ENCODE data around the gene TMEM250. TPM values are rescaled to one million over a fixed set of nuclear protein-coding genes. Genes with fewer than 3 reads are reported as not detected.
"Not testable (repeated sequence)": the region's sequence is repeated elsewhere in the genome, so short reads cannot be mapped to it uniquely, and the experiment has no call there.

Gene TMEM250
- 10 to 100 TPM; 10.2 to 21.0 (median 12.6) TPM for polyA plus RNA-seq (ENCODE audit: insufficient read depth in 1 of 5, insufficient read length in 5 of 5, low replicate concordance in 1 of 5)
- long read RNA-seq, donor 1, transcript TMEM250-201 (2 exons, 2,823 nt) = major isoform, 15 of 26 reads
- long read RNA-seq, donor 1, partial matches to known transcripts = 10 of 26 reads
- long read RNA-seq, donor 1, other reads (novel, unspliced or antisense) = 0 of 26 reads
- long read RNA-seq, donor 2, partial matches to known transcripts = 8 of 12 reads
- long read RNA-seq, donor 2, other reads (novel, unspliced or antisense) = 0 of 12 reads
- long read RNA-seq, donor 3, partial matches to known transcripts = 0 of 3 reads
- long read RNA-seq, donor 3, other reads (novel, unspliced or antisense) = 0 of 3 reads
- long read RNA-seq, donor 4, transcript TMEM250-201 (2 exons, 2,823 nt) = major isoform, 5 of 5 reads
- long read RNA-seq, donor 4, partial matches to known transcripts = 0 of 5 reads
- long read RNA-seq, donor 4, other reads (novel, unspliced or antisense) = 0 of 5 reads
- long read RNA-seq, donor 5, transcript TMEM250-201 (2 exons, 2,823 nt) = major isoform, 9 of 10 reads
- long read RNA-seq, donor 5, partial matches to known transcripts = 0 of 10 reads
- long read RNA-seq, donor 5, other reads (novel, unspliced or antisense) = 0 of 10 reads
- long read RNA-seq, donor 6, transcript TMEM250-201 (2 exons, 2,823 nt) = major isoform, 9 of 9 reads
- long read RNA-seq, donor 6, partial matches to known transcripts = 0 of 9 reads
- long read RNA-seq, donor 6, other reads (novel, unspliced or antisense) = 0 of 9 reads
- long read RNA-seq, donor 7, transcript TMEM250-201 (2 exons, 2,823 nt) = major isoform, 8 of 8 reads
- long read RNA-seq, donor 7, partial matches to known transcripts = 0 of 8 reads
- long read RNA-seq, donor 7, other reads (novel, unspliced or antisense) = 0 of 8 reads
- long read RNA-seq, donor 8, partial matches to known transcripts = 0 of 2 reads
- long read RNA-seq, donor 8, other reads (novel, unspliced or antisense) = 0 of 2 reads

DNA sequence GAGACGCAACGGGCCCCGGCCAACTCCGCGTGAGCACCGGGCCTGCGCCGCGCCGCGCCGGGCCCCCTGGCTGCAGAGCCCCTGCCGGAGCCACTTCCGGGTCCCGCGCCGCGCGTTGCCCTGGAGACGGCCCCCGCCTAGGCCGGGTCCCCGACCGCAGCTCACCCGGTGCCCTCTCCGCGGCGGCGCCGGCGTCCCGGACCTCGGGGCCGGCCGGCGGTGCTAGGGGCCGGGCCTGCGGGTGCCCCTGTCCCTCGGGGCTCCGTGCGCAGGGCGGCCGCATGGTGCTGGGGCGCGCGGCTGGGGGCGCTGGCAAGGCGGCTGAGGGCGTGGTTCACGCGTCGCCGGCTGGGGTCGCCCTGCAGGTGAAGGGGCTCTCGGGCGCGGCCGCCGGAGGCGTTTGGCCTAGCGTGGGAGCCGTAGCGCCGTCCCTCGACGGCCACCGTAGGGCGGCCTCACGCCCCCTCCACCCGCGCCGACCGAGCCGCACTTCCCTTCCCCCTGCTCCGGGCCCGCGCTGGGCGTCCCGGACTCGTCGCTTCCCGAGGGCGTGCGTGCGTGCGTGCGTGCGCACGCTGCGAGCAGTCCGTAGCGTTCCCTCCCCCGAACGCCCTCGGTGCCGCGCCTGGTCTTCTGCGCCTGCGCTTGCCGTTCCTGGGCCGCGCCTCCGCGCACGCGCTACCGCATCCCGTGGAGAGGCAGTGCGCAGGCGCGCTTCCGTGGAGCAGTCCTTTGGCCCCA is at the start of gene TMEM250:
Gene TMEM250, minus strand, starts transcription at position 556 of the 741 bp plus-strand sequence. CDS start 1,975 bp downstream, outside the sequence.
- peak; percentile 98 to 99 for DNase-seq

GRCh38 chr9:136163248-136163850 is 44.7 kb upstream of the TMEM250 start:
- DNase-seq = no peak

- DNase-seq = no peak
These were observed 42.4 kb upstream of the TMEM250 start for GRCh38 chr9:136160995-136161610.

- DNase-seq = no peak
These were observed 41.7 kb upstream of the TMEM250 start for GRCh38 chr9:136160381-136160841.

DNA sequence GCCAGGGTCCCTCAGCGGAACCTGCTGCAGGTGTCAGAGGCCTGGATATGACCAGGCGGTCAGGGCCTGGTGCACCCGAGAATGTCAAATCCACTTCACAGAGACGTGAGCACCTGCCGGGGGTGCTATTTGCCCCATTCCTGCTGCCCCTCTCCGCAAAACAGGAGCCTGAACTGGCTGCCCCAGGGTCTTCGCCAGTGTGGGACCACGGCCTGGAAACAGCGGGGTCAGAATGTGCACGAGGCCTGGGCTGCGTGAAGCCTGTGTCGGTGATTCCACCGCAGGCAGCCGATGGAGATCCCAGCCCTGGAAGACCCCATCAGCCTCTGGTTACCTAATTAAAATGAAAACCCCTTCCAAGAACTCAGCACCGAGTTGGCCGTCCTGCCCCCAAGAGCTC is 41.2 kb upstream of the TMEM250 start:
- DNase-seq = no peak

DNA sequence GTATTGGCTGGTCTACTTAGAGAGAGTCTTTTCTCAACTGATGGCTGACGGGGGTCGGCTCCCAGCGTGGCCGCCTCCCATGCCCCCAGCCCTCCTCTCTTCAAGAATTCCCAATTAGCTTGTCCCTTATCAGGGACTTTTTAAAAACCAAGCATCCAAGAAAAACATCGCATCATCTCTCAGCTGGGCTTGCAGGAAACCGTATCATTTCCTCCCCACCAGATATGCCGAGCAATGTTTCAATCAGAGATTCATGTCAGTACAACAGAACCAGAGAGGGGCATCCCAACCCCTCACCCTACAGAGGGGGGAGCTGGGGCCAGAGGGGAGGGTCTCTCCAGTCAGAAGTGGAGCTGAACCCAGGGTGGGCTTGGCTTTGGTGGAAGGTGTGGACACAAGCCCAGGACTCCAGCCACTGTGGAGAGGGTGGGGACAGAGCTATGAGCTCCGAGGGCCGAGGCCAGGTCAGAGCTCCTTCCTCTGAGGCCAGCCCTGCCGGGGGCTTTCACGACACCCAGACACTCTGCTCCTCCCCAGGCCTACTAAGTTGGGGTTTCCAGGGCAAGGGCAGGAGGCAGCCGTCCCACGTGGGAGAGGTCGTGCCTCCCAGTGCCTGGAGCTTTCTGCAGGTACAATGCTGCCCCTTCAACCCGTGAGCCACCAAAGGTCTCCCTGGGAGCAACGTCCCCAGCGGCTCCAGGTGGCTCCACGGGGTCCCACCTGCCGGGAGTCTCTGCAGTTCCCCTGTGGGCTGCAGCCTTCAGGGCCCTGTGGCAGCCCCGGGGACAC is 39.0 kb upstream of the TMEM250 start:
- no peak for DNase-seq

DNA sequence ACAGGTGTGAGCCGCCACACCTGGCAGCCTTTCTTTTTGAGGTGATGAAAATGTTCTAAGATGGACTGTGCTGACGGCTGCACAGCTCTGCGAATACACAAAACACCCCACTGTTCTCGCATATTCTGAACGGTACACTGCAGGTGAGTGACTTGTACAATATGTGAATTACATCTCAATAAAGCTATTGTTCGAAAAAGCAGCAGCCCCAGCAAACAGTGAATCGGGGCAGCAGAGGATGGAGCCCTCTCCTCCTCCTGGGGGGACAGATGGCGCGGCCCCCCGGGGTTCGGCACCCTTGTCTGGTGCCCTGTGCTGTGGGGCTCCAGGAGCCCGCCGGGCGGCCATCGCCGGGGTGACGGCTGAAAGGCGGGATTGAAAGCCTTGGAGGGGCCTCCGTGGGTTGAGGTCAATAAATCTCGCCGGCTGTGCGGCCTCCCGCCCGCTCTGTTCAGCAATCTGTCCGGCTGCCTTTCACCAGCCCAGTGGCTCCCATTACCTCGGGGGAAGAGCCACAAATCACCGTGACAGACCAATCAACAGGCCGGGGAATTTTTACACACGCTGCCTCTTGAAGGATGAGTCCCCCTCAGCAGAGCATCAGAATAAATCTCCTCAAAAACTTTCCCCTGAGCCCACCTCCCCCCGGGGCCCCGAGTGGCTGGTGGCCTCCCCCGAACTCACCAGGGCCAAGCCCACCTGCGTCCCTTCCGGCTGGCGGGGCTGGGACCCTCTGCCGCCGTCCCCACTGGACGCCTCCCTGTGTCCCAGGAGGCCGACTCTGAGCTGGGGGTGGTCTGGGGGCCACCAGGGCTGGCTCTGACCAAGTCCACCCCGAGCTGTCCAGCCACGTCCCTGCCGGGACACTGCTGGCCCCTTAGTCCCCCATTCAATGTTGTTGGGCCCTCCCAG is 37.8 kb upstream of the TMEM250 start:
- DNase-seq = no peak

DNA sequence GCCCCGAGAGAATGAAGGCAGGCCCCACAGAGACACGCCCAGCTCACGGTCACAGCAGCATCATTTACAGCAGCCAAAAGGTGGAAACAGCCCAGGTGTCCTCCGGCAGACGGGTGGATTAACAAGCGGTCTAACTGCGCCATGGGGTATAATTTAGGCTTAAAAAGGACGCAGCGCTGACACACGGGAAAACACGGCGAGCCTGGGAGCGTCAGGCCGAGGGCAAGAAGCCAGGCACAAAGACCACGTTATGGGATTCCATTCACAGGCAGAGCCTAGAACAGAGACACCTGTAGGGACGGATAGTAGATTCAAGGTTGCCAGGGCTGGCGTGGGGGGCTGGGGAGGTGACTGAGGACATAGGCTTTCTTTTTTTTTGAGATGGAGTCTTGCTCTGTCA is 36.9 kb upstream of the TMEM250 start:
- DNase-seq = no peak

- no peak for DNase-seq
These were observed 36.3 kb upstream of the TMEM250 start for GRCh38 chr9:136154943-136155342.

DNA sequence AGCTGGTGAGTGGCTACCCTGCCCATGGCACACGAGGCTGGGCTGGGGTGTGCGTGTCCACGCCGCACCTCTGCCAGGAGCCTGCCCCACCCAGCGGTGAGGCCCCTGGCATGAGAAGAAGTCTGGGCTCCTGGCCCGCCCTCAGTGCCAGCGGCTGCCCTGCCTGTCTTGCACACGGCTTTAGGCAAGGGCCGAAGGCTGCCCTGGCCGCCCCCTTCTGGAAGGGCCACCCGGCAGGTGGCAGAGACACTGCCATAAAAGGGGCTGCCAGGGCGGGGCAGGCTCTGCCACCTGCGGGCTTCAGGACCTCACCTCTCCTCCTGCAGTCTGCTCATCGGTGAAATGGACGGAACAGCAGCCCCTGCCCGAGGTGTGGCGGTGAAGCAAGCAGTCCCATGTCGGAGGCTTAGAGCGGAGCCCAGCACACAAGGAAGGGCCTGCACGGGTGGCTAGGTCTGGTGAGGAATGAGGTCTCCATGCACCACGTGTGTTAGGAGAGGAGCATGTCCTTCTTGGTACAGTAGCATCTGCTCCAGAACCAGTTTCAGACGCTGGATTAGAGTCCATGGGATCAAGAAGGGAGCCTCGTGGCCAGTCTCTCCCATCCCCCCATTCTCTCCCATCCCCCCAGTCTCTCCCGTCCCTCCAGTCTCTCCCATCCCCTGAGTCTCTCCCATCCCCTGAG is 34.8 kb upstream of the TMEM250 start:
- no peak for DNase-seq

DNA sequence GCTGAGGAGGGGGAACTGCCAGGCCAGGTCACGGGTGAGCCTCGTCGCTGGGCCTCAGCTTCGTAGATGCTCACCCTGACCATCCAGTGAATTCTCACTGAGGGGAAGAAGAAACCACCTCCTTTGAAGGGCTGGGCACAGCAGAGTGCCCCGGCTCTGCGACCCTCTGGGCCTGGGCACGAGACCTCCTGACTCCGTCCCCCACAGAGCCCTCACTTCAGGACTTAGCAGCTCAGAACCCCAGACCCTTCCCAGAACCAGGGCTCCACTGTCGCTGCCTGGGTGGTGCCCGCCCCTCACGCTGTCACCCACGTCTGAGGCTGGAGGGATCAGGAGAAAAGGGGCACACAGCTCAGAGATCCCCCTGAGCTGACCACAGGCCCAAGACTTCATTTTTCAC is 34.3 kb upstream of the TMEM250 start:
- no peak for DNase-seq

DNA sequence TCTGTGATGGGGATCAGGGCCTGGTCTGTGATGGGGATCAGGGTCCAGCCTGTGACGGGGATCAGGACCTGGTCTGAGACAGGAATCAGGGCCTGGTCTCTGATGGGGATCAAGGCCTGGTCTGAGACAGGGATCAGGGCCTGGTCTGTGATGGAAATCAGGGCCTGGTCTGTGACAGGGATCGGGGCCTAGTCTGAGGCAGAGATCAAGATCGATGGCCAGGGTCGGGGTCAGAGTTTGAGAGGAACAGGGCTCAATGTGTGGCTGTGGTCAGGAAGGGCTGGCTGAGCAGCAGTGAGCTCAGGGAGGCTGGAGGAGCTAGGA is 33.8 kb upstream of the TMEM250 start:
- DNase-seq = no peak

- no peak for DNase-seq
These were observed 33.3 kb upstream of the TMEM250 start for GRCh38 chr9:136151848-136152542.

GRCh38 chr9:136151214-136151804 is 32.6 kb upstream of the TMEM250 start:
- DNase-seq = no peak

DNA sequence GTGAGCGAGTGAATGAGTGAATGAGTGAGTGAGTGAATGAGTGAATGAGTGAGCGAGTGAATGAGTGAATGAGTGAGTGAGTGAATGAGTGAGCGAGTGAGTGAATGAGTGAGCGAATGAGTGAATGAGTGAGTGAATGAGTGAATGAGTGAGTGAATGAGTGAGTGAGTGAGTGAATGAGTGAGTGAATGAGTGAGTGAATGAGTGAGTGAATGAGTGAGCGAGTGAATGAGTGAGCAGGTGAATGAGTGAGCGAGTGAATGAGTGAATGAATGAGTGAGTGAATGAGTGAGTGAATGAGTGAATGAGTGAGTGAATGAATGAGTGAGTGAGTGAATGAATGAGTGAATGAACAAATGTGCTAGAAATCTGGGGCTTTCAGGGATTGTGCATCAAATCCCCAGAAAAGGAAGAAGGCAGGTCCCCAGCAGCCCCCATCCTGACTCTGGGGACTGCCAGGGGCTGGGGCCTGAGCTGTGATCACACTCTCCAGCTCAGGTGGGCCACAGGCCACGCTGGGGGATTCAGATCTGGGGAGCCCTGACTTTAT is 32.1 kb upstream of the TMEM250 start:
- DNase-seq = not testable (repeated sequence)

DNA sequence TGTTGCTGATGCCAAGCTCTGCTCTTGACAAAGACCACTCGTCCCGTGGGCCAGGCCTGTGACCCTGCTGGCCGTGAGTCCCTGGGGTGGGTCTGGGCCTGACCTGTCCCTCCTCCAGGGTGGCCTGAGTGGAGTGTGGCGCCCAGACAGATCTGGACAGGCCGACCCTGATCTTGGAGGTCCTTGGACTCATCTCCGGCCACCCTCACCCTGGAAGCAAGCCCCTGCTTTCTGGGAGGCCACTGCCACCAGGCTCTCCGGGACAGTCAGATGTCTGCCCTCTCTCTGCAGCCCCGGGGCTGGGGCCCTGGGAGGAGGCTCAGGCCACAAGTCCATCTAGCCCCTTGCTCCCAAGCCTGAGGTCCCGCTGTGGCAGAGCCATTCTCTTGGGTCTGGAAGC is 31.2 kb upstream of the TMEM250 start:
- no peak for DNase-seq

- no peak for DNase-seq
These were observed 30.7 kb upstream of the TMEM250 start for GRCh38 chr9:136149337-136149736.
